ENCODE measurements around the gene EN2.

Gene EN2

GRCh38 chr7:155507576-155507975, 49.6 kb downstream of the EN2 start:
- in situ Hi-C loops (cut with MboI; ENCODE audit: low sequenced_read_pairs) = no loop called here

GRCh38 chr7:155508376-155509358, 50.7 kb downstream of the EN2 start:
- in situ Hi-C loops (cut with MboI; ENCODE audit: low sequenced_read_pairs) = no loop called here

GRCh38 chr7:155509359-155509724, 51.4 kb downstream of the EN2 start:
- in situ Hi-C loops (cut with MboI; ENCODE audit: low sequenced_read_pairs) = no loop called here

- in situ Hi-C loops (cut with MboI; ENCODE audit: low sequenced_read_pairs) = no loop called here
Measured at GRCh38 chr7:155509725-155510551, 52.0 kb downstream of the EN2 start.

GRCh38 chr7:155510975-155511701, 53.2 kb downstream of the EN2 start:
- in situ Hi-C loops (cut with MboI; ENCODE audit: low sequenced_read_pairs) = no loop called here

GRCh38 chr7:155511702-155511996, 53.7 kb downstream of the EN2 start:
- in situ Hi-C loops (cut with MboI; ENCODE audit: low sequenced_read_pairs) = no loop called here

- in situ Hi-C loops (cut with MboI; ENCODE audit: low sequenced_read_pairs) = no loop called here
Measured at GRCh38 chr7:155512246-155512887, 54.4 kb downstream of the EN2 start.

GRCh38 chr7:155513543-155514285, 55.8 kb downstream of the EN2 start:
- in situ Hi-C loops (cut with MboI; ENCODE audit: low sequenced_read_pairs) = no loop called here

GRCh38 chr7:155514296-155514695, 56.4 kb downstream of the EN2 start:
- in situ Hi-C loops (cut with MboI; ENCODE audit: low sequenced_read_pairs) = no loop called here

Measured in hTERT RPE-1 (cell line).